NOMO-1 treated with dmso at 0.1 percent for 144 hours (cell line): ENCODE data around the gene LRWD1.
A peak's percentile ranks its signal among the peaks of the same experiment; 100 is the strongest.

Source experiments
- DNase-seq: peaks from one replicate; lab custom pipeline; 2025; ENCODE audit not compliant: unreplicated experiment; lab: John Stamatoyannopoulos, UW

LRWD1 gene

DNA sequence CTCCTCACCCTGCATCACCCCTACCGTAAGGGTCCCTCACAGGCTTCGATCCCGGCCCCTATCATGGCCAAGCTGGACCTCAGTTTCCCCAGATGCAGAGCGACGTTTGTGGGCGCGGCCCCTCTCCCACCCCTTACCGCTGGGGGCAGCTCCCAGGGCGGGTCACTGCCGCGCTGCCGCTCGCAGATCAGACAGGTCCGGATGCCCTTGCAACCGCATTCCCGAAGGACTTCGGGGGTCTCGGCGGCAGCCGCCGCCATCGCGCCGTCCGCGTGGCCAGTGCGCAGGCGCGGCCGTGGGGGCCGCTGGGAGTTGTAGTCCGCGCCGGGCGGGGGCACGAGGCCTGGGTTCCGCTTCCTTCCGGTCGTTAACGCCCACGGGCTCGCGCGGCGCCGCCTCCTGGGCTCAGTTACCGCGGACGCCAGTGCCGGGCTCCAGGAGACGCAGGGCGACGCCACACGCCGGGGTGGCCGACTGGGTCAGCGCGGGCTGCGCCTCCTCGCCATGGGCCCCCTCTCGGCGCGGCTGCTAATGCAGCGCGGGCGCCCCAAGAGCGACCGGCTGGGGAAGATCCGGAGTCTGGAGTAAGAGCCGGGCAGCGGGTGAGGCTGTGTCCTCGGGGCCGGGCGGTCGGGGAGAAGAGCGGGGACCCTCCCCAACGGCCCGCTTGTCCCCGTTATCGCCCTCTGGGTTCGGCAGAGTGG lies at the start of gene LRWD1, which contains the start of gene ALKBH4:
LRWD1 (plus strand) TSS at position 408 of the 704 bp plus-strand sequence; CDS start at position 505, 97 bp downstream.
ALKBH4 (minus strand) TSS at position 287 of the 704 bp plus-strand sequence; CDS start at position 260, 27 bp downstream.
- peak; percentile 59 for DNase-seq

DNA sequence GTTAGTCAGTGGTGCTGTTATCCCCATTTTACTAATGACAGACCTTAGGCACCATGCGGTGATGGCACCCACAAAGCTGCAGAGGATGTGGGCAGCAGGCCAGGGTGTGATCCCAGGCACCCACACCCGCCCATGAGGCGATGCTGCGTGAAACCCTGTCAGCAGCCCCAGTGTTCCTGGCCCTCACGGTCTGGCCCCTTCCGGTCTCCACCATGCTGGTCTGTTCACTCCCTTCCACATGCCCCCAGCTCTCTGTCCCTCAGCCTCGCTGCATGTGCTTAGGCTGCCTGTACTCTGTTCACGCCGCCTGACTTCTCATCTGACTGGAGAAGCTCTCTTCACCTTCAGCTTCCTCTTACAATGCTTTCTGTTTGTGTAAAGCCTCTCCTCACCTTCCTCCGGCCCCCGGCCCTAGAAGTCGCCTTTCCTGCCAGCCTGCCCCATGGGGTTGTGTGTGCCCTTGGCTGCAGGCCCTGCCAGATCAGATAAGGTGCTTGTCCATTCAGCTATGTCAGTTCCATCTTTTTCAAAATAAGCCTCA lies 49.0 kb upstream of the LRWD1 start:
- DNase-seq: no peak

DNA sequence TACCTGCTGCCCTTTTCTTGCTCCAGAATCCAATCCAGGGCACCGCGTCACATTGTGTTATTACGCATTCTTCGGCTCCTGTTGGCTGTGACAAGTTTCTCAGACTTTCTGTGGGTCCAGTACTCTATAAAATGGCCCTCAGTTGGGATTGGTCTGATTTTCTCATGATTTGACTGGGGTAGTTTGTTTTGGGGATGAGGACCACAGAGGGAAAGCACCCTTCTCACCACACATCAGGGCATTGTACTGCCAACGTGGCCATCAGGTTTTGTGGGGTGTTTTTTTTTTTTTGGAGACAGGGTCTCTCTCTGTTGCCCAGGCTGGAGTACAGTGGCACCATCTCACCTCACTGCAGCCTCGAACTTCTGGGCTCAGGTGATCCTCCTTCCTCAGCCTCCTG lies 48.4 kb upstream of the LRWD1 start:
- DNase-seq: no peak

DNA sequence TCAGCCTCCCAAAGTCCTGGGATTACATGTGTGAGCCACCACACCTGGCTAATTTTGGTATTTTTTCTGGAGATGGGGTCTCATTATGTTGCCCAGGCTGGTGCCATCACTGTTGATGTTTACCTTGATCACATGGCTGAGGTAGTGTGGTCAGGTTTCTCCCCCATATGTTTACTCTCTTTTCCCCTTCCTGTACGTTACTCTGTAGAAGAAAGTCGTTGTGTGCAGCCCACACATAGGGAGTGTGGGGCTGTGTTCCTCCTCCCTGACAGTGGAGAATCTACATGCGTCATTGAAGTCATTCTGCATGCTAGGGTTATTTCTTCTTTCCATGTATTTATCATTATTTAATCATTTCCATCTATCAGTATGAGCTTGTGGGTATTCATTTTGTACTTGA lies 47.7 kb upstream of the LRWD1 start:
- DNase-seq: no peak

DNA sequence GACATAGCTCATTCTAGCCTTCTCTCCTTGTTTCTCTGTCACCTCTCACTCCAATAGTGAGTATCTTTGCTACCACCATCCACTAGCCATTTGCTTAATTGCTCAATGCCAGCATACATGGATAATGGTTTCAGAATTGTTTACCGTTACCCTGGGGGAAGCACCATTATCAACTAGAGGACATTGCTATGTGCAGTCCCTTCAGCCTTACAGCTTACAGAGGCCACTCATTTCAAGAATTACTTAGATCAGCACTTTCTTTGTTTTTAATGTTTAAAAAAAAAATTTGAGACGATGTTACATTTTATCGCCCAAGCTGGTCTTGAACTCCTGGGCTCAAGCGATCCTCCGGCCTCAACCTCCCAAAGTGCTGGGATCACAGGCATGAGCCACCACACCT lies 46.2 kb upstream of the LRWD1 start:
- DNase-seq: no peak

DNA sequence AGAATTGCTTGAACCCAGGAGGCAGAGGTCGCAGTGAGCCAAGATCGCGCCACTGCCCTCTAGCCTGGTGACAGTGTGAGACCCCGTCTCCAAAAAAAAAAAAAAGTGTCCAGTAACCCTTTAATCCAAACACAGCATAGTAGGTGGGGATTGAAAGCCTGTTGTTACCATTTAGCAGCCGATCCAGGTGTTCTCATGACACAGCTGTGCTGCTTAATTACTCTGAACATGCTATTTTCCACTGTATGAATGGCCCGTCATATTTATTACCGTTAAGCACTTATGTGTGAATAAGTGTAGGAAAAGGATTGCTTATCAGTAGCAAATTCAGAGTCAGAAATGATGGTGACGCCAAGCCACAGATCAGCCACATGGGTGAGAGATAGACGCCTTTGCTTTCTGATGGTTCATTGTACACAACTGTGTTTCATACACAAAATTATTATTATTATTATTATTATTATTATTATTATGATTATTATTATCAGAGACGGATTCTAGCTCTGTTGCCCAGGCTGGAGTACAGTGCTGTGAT lies 43.0 kb upstream of the LRWD1 start:
- no peak for DNase-seq

DNA sequence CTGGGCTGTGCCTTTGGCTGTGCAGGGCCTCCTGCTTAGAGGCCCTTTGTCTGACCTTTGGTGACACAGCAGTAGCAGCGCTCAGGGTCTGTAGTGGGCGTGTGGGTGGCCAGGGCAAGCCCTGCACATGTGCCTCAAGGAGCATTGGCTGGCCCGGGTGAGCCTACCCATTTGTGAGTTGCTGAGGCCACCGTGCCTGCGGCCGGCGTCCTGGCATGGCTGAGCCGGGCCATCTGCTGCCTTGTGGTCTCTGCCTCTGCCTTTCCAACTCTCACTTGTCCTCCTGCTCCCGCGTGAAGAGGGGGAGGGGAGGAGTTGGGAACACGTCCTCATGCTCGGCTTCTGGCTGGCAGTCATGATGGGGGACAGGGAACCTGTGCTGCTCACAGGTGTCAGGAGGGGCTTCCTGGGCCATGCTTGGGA lies 40.6 kb upstream of the LRWD1 start:
- no peak for DNase-seq

DNA sequence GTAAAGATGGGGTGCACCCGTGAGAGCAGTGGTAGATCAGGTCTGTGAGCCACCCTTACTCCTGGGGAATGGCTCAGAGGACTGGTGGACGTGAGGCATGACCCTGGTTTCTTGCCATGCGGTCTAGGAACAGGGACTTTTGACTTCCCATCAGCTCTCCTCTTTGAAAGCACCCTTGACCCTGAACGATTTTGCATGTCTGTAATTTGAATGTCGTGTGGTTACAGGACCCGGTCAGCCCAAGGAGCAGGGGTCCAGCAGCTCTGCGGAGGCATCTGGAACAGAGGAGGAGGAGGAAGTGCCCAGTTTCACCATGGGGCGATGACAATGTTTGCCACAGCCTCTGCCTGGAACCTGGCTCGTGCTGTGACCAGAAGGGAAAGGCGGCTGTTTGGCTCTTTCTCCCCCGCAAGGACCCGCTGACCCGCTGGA lies 40.0 kb upstream of the LRWD1 start:
- DNase-seq: peak; percentile 15

DNA sequence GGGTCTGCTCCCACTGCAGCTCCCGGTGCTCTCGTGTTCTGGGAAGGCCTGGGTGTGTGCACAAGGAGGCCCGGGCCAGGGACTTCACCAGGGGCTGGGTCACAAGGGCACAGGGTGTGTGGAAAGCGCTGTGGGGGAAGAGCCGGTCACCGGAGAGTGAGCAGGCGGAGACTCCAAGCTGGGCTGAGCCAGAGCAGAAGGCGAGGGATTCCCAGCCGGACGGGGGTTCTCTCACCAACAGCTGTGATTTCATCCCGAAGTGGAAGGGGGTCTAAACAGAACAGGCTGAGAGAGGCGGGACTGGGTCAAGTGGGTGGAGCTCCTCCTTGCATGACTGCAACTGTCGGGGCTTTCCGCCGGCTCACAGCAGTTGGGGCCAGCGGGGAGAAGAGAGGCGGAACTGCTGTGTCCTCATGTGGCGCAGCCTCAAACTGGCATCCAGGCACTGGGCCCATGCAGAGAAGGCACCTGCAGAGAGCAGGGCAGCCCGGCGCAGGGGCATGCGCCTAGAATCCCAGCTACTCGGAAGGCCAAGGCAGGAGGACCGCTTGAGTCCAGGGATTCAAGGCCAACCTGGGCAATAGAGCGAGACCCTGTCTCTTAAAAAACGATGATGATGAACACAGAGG lies 39.0 kb upstream of the LRWD1 start:
- peak; percentile 61 for DNase-seq

DNA sequence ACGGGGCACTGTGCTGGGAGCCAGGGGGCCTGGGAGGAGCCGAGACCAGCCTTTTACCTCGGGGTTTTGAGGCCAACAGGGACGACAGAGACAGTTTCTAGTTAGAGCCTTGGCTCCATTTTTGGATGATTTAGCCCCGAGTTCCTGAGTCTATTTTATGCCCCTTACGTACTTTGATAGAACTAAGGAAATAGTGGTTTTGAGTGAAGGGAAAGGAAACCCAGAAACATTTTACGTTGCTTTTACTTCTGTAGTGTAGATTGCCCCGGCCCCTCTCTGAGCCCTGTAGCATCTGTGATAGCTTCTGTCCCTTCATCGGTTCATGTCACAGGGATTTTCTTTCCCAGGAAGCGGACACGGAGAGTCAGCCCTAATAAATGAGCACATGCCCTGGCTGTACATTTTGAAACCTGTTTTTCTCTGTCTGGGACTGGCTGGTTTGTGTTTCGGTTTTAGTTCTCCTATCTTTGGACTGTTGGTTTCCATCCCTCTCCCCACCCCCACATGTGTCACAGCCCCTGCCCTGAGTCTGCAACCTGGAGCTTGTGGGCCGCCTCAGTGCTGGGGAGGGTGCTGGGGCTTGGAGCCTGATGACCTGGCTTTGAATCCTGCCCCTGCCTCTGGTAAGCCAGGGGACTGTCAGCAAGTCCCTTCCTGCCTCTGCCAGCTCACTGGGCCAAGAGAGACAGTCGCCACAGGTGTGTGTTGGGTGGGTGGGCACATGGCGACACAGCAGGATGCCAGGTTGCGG lies 38.3 kb upstream of the LRWD1 start:
- peak; percentile 82 for DNase-seq

DNA sequence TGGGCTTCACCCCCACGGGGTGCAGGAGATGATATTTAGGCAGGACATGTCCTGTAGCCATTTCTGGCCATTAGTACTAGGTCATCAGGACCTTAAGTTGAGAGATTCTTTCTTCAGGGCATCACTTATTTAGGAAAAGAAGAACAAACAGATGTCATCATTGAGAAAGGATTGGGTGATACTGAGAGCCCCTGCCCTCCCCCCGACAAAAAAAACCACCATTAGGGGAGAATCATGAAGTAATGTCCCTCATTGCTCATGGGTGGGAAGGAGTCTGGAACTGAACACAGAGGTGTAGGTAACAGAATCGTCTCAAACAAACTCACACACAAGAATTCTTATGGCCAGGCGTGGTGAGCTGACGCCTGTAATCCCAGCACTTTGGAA lies 37.8 kb upstream of the LRWD1 start:
- DNase-seq: no peak

DNA sequence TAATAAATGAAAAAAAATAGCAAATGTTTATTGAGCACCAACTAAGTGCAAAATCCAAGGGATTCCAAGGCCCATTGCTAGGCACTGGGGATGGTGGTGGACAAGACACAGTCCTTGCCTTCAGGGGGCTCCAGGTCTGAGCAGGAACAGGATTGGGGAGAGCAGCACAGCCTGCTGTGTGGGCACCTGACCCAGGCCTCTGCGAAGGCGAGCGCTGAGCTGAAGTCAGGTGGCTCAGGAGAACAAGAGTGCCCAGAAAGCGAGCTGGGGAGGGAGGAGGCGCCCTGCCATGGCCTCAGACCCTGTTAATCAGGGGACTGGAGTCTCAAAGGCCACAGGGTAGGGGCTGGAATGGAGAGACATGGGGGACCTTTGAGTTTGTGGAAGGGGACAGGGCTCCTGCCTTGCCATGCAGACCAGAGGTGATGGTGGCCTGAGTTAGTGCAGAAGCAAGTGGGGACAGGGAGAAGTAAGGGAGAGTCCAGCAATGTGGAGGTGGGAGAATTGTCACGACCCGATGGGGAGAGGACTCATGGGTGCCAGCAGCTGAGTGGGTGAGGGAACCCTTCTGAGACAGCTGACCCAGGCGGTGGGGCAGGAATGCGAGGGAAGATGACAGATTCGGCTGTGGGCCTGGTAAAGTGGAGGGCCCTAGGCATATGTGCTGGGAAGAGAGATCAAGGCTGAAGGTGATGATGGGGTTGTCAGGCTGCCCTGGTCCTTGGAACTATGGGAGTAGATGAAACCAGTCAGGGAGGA lies 35.5 kb upstream of the LRWD1 start:
- DNase-seq: no peak

DNA sequence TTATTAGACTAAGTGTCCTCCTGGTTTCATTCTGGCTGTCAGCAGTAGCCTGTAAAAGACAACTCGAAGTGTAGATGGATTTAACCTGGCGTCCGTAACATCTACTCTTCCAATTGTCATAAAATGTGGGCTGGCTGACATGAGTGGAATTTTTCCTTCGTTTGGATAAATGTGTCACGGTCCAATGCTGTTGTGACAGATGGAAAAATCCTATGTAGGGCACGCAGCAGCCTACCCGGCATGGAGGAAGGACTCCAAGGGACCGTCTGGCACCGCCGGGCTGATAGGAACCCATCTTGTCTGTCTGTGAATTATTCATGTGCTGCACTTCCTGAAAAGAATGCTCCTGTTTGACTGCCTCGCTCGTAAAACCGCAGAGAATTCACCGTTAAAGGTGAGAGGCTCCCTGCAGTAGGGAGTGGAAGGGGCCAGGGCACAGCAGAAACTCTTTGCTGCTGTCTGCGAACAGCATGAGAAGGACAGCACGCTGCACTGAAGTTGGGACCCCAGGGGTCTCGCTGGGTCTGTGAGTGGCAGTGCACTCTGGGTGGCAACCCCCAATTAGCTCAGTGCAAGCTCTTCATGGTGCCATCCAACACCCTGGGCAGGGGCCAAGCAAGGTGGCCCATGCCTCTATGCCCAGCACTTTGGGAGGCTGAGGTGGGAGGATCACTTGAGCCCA lies 33.0 kb upstream of the LRWD1 start:
- peak; percentile 58 for DNase-seq

DNA sequence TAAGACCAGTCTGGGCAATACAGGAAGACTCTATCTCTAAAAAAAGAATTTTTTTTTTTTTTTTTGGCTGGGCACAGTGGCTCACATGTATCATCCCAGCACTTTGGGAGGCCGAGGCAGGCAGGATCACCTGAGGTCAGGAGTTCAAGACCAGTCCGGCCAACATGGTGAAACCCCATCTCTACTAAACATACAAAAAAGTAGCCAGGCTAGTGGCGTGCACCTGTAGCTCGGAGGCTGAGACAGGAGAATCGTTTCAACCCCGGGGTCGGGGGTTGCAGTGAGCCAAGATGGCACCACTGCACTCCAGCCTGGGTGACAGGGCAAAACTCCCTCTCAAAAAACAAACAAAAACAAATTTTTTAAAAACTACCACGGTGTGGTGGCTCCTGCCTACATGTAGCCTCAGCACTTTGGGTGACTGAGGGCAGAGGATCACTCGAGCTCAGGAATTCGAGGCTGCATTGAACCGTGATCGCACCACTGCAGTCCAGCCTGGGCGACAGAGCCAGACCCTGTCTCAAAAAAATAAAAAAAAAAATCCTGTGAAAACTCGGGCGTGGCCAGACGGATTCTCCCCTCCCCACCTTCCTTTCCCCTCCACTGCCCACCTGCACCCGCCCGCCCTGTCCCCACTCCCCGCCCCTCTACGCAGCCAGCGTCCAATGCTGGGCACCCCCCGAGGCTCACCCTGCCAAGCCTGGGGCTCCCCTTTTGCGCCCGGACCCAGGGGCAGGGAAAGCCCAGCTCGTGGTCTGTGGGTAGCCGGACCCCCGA lies 32.2 kb upstream of the LRWD1 start:
- DNase-seq: no peak

DNA sequence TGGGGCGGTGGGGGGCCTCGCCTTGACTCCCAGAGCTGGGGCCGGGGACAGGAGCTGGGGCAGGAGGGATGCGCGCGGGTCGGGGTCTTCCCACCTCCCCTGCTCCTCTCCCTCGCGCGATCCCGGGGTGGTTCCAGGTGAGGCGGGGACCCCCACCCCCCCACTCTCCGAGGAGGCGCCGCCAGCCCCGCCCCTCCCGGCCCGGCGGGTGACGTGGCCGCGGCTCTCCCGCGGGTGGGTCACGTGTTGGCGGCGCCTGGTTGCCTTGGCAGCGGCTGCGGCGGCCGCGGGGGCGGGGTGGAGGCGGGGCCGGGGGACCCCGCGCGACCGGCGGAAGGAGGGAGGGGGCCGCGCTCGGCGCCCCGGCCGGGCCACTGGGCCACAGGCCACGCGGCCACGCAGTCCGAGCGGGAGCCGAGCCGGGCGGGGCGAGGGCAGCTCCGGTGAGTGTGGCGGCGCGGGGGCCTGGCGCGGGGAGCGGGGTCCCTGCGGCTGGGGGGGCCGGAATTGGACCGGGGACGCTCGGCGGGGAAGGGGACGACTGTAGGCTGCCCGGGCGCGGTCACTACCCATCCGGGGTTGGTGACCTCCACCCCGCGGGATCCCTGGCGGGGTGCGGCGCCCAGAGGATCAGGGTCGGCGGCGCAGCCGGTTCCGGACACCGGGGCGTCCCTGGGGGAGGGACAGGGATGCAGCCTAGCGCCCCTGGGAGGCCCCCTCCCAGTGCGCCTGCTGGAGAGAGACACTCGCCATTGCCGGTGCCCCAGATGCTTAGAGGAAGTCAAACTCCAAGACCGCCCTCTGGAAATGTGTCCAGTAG lies 31.4 kb upstream of the LRWD1 start, which contains the start of gene ORAI2:
ORAI2 (plus strand) TSS at position 357 of the 820 bp plus-strand sequence. CDS start 5,382 bp downstream, outside the sequence.
- DNase-seq: peak; percentile 62

DNA sequence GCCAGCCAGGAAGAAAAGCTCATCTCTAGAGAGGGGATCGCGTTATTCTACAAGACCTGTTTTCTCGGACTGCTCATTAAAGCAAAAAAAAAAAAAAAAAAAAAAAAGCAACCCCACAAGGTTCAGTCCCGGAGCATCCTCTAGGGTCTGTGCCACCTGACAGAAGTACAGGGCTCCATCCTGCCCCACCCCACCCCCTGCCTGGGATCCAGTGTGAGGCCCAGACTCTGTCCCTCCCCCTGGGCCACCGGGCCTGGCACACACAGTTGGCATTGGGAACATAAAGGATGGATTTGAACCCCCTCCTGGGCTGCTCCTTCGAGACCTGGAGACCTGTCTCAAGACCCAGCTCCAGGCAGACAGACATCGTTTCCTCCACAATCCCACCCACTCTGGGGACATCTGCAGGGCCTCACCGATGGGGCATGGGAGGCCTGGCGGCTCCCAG lies 30.7 kb upstream of the LRWD1 start:
- DNase-seq: no peak

DNA sequence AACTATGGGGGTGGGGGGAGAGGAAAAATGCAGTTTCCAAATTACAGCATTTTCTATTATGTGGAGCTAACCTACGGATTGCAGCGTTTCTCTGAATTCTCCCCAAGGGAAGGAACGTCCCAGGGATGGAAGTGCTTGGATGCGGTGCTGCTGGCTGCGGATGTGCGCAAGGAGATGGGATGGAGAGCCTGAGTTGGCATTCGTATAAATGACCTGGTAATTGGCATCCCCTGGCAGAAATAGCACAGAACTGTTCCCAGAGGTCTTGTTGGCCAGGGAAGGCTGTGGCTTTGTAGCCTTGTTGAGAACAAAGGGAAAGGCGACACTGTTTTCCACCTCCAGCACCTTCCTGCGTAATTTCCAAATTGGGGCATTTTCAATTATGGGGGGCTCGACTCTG lies 28.7 kb upstream of the LRWD1 start:
- DNase-seq: no peak
